AG10803 (cell line): ENCODE measurements around the gene DNAJC12.

Experiments
- DNase-seq: peaks from one replicate; pipeline ENCODE4 v3.0.0; 2010; ENCODE audit warnings: low read depth
- H3K4me3 ChIP-seq: 2 replicates; pipeline ENCODE4 v1.5.1; 2011; ENCODE audit warnings: mild to moderate bottlenecking, low read length, control low read depth
- TF ChIP-seq, protein P1 (sequence below): conservative IDR thresholded peaks from 2 replicates; pipeline ENCODE4 v1.5.1; 2011; ENCODE audit warnings: mild to moderate bottlenecking, low read length, control low read depth, inconsistent platforms

Gene DNAJC12

DNA sequence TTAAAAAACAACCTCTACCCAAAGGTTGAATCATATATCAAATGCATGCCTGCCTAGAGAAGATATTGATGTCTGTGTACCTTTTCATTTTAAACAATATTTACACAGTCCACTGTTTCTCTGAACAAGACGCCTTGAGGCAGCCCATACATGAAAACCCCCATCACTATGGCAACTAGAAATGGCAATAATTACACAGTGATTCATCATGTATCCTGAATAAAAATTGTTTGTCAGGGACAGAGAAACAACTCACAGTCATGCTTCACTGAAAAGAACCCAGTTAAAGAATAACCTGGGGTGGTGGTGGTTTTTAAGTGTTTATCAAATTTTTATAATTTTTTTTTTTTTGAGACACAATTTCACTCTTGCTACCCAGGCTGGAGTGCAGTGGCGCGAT lies 19.7 kb downstream of the DNAJC12 start:
- no peak overlapping the region for H3K4me3 ChIP-seq
- TF ChIP-seq, protein P1, sequence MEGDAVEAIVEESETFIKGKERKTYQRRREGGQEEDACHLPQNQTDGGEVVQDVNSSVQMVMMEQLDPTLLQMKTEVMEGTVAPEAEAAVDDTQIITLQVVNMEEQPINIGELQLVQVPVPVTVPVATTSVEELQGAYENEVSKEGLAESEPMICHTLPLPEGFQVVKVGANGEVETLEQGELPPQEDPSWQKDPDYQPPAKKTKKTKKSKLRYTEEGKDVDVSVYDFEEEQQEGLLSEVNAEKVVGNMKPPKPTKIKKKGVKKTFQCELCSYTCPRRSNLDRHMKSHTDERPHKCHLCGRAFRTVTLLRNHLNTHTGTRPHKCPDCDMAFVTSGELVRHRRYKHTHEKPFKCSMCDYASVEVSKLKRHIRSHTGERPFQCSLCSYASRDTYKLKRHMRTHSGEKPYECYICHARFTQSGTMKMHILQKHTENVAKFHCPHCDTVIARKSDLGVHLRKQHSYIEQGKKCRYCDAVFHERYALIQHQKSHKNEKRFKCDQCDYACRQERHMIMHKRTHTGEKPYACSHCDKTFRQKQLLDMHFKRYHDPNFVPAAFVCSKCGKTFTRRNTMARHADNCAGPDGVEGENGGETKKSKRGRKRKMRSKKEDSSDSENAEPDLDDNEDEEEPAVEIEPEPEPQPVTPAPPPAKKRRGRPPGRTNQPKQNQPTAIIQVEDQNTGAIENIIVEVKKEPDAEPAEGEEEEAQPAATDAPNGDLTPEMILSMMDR: no peak
- DNase-seq: no peak

DNA sequence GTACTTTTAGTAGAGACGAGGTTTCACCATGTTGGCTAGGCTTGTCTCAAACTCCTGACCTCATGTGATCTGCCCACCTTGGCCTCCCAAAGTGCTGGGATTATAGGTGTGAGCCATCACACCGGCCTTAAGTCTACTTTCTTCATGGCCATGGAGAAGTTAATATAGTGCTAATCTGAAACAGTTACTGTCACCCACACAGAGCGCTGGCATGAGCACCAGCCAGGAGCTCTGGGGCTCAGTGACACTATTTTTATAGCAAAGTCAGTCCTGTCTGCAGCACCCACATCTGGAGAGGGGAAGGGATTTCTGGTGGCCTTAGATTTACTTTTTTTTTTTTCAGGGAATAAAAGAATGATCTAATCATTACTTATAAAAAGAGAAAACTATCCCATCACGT lies 21.3 kb downstream of the DNAJC12 start:
- TF ChIP-seq, protein P1: no peak
- no peak for DNase-seq
- H3K4me3 ChIP-seq: no peak overlapping the region

DNA sequence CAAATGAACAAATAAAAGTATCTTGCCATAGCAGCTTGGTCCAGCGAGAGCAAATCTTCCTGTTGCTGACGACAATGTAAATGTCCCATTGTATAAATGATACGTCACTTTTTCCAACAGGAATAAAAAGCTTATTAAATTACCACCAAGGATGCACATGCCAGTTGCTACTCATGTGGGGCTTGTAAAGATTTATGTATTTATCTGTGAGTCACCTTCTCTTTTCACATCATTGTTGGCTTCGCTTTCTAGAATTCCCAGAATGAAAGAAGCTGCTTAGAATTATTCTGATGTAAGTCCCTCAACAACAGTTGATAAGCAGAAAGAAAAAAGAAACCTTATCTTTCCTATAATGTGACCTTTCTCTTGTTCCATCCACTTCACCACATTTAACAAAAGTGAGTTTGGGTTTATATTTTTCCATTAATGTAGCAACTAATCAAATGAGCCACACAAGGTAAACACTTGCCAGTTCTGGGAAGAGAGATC lies 22.4 kb downstream of the DNAJC12 start:
- TF ChIP-seq, protein P1: no peak
- DNase-seq: no peak
- H3K4me3 ChIP-seq: no peak overlapping the region

DNA sequence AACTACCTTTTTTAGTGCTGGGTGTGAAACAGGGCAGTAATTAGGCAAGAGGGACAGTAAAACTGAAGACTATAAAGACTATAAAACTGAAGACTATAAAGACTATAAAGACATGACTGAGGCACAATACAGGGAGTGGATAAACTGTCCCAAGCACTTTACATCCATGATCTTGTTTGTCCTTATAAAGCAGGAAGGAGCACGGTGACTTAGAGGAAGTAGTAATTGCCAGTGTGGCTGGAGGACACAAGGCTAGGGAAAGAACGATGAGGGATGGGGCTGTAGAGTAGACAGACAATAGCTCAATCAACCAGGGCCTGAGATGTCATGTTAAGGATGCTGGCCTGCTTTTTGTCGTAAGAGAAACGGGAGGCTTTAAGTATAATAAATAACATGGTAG lies 26.0 kb downstream of the DNAJC12 start:
- no peak for DNase-seq
- H3K4me3 ChIP-seq: no peak overlapping the region

DNA sequence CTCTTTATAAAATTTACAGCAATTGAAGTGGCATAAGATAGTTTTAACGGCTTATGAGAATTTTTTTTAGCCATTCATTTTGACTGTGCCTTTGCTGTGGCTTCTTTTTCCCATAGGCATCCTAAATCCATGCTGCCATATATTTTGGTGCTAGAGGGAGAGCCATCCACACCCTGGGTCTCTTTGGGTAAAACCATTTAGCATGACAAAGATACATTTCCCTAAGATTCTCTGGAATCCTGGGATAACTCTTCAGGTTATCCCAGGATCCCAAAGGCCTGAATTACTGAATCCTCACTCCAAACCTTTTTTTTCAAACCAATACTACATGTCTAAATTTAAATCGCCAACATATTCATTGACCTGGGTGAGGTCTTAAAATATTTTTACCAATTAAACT lies 28.9 kb downstream of the DNAJC12 start:
- DNase-seq: no peak
- TF ChIP-seq, protein P1: no peak
- no peak overlapping the region for H3K4me3 ChIP-seq

More for the DNA sequence above, 26.0 kb downstream of the DNAJC12 start:
- TF ChIP-seq, protein P1: no peak

DNA sequence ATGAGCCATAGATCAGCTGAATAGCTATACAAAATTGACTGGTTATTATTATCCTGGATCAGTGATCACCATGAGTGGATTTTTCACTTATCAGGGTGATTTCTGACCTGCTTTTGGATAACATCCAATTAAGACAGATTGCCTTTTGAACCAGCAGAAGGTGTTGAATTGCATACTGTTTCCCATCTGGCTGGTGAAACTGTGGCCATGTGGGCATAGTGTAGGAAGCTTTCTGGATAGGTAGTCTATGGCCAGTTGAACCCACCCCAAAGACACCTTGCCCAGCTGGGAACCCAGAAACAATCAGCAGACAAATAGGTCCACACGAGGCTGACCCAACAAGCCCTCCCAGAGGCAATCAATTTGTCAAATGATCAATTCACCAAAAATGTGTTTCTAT lies 29.3 kb downstream of the DNAJC12 start:
- TF ChIP-seq, protein P1: no peak
- DNase-seq: no peak

DNA sequence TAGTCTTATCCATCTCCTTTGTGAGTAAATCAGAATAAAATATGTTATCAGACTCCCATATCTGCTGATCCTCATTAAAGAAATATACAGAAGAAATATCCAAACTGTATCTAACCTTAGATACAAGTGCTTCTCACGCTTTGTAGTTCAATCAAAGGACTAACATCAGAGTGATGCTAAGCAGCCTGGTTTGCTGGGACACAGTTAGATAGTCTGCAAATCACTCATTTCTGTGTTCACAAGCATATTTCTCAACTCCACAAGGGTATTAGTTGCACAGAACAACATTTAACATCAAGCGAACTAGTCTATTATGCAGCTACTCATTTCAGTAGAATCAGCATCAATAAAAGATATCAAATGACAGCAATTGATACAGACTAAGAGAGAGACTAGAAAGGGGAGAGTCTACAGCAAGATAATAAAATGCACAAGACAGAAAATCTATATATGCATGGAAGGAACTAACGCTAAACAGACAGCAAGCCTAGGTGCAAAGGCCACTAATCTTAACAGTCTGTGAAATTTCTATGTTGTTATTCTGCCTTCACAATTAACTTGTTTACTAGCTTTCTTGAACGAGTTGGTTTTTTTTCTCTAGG lies 30.0 kb downstream of the DNAJC12 start:
- no peak overlapping the region for H3K4me3 ChIP-seq
- DNase-seq: no peak
- TF ChIP-seq, protein P1: no peak

More for the DNA sequence above, 29.3 kb downstream of the DNAJC12 start:
- no peak overlapping the region for H3K4me3 ChIP-seq
